GM19239 (cell line): Measurements from ENCODE around the gene FMO1.
A peak's percentile ranks its signal among the peaks of the same experiment; 100 is the strongest.
"Not testable (repeated sequence)": the region's sequence is repeated elsewhere in the genome, so short reads cannot be mapped to it uniquely, and the experiment has no call there.

Experiments
- DNase-seq: peaks from one replicate; pipeline ENCODE4 v3.0.0; 2011; ENCODE audit warnings: low spot score; ENCODE audit not compliant: insufficient read length
- FAIRE-seq: peaks from 2 replicates; lab custom pipeline; 2011; peaks lifted over from hg19 to GRCh38; lab: Jason Lieb, UNC

Gene FMO1

GRCh38 chr1:171277534-171277933 is 29.2 kb downstream of the FMO1 start:
- DNase-seq (no peak), FAIRE-seq (no peak)

- DNase-seq (no peak), FAIRE-seq (no peak)
These were observed 30.9 kb downstream of the FMO1 start for GRCh38 chr1:171279234-171279633.

DNA sequence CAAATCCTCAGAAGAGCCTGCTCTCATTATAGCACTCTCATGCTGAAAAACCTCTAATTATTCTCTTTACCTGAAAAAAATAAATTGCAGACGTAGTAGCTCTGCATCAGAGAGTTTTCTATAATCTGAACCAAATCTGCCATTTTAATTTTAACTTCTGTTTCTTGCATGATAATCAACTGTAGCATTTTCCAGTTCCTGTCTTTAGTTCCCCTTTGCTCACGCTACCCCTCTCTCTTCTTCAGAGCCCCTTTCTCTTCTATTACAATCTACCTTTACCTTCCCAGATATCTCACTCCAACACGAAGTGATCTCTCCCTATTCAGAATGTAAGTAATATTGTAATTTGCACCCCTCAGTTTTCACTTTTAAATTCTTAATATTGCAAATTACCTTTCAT is 31.4 kb downstream of the FMO1 start:
- no peak for FAIRE-seq
- no peak for DNase-seq

GRCh38 chr1:171280599-171280998 is 32.3 kb downstream of the FMO1 start:
- FAIRE-seq (no peak), DNase-seq (no peak)

GRCh38 chr1:171286032-171286705 is 37.9 kb downstream of the FMO1 start:
- DNase-seq (no peak), FAIRE-seq (peak; percentile 21)

- DNase-seq (no peak), FAIRE-seq (no peak)
These were observed 42.3 kb downstream of the FMO1 start for GRCh38 chr1:171290621-171291020.

DNA sequence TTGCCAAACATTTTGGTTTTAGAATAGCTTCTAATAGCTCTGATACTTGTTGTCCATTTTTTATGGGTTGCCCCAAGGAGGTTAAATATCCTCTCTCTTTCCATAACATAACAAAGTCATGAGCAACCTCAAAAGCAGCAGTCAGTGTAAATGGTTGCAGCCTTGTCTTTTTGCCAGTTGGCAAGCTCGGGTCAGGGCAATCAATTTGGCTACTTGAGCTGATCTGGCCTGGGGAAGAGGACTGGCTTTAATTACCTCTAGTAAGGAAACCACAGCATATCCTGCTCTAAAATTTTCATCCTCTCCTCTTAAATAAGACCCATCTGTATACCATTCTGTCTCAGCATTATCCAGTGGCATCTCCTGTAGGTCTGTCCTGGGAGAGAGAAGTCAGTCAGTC is 44.5 kb downstream of the FMO1 start:
- no peak for FAIRE-seq
- DNase-seq = no peak

DNA sequence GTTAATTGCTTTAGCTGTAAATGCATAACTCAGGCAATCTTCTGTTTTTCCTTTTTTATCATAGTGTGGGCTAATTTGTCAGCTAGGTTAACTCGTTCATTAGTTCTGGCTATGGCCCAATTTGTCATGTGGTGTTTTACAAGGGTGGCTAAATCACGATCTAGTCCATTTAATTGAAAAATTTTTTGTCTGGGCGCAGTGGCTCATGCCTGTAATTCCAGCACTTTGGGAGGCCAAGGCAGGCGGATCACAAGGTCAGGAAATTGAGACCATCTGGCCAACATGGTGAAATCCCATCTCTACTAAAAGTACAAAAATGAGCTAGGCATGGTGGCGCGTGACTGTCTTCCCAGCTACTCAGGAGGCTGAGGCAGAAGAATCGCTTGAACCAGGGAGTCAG is 47.1 kb downstream of the FMO1 start:
- DNase-seq, FAIRE-seq: not testable (repeated sequence)

- DNase-seq (no peak), FAIRE-seq (no peak)
These were observed 47.5 kb downstream of the FMO1 start for GRCh38 chr1:171295821-171296220.

DNA sequence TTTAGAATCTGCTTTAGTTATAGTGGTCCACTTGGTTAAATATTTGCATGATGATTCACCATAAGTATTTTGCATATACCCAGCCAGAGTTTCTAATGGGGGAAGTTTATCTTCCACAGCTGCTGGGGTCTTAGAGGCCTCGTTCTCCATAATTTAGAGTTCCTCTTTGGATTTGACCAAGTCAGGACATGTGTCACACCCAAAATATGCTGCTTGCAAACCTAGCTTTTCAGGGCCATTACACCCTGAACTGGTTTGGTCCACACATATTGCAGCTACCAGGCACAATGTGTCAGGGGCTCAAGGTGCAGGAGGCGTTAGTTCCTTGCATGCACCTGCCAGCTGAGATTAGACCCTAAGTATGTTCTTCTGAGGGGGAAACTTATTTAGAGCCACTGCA is 48.6 kb downstream of the FMO1 start:
- no peak for FAIRE-seq

GRCh38 chr1:171298696-171299095 is 50.4 kb downstream of the FMO1 start:
- DNase-seq (no peak), FAIRE-seq (no peak)

More for the DNA sequence above, 48.6 kb downstream of the FMO1 start:
- DNase-seq = no peak

DNA sequence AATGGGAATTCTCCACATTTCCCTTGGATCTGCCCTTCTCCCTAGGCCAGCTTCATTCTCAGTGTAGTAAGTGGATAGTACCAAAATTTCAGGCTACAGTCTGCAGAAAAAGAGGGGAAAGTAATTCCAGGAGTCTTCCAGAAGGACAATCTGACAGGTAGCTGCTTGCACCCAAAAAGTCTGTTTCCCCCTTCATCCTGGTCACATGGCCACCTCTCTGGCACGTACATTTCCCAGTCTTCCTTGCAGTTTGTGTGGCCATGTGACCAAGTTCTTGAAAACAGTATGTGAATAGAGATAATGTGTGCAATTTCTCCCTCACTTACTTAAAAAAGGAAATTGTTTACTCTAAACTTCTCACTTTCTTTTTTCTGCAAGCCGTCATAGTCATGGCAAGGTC is 51.0 kb downstream of the FMO1 start:
- DNase-seq = no peak
- no peak for FAIRE-seq

- FAIRE-seq (no peak), DNase-seq (no peak)
These were observed 52.1 kb downstream of the FMO1 start for GRCh38 chr1:171300401-171300800.

- FAIRE-seq (no peak), DNase-seq (no peak)
These were observed 62.4 kb downstream of the FMO1 start for GRCh38 chr1:171310661-171311087.

- no peak for FAIRE-seq
- no peak for DNase-seq
These were observed 63.7 kb downstream of the FMO1 start for GRCh38 chr1:171311771-171312558.

DNA sequence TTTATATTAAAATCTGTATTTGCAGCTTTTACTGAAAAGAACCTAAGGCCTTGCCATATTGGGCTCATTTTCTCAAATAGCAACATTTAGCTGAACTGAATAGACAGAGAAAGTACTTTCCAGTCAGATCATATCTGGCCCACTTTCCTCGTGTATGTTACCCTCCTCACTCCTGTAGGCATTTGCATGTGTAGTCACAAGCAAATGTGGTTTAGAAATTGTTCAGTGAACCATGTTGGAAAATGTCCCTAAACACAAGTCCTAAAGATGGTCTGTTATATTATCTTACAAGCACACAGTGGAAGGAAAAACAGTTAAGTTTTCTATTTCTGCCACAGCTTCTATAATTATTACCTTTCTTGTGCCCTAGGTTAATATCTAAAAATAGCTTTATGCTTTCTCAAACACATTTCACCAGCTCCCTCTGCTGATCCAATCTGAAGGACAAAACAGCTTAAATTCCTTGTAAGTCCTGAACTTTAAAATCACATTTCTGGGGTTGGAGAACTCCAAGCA is 65.1 kb downstream of the FMO1 start:
- peak; percentile 3 for DNase-seq
- no peak for FAIRE-seq

DNA sequence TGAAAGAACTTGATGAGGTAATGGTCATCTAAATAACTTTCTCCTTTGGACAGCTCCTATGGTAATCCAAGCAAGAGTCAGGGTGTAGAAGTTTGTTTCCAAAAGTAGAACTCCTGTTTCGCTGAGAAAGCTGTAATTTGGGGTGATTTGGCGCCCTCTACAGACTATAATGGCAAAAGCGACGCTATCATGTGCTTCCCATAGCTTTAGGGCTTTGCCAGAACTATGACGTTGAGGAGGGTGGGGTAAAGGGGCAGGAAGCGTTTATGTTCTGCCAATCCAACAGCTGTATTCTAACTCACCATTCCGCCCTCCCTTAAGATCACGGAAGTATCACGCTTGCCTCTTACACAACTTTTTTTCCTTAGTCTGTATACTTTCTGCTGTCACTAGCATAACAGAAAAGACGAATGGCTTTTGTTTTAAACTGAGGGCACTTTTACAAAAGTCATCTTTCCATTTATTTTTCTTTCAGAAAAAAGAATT is 65.6 kb downstream of the FMO1 start, which contains the start of gene FMO4:
Gene FMO4, plus strand, starts transcription at position 349 of the 486 bp plus-strand sequence. CDS start 5,643 bp downstream, outside the sequence.
- FAIRE-seq = peak; percentile 98

DNA sequence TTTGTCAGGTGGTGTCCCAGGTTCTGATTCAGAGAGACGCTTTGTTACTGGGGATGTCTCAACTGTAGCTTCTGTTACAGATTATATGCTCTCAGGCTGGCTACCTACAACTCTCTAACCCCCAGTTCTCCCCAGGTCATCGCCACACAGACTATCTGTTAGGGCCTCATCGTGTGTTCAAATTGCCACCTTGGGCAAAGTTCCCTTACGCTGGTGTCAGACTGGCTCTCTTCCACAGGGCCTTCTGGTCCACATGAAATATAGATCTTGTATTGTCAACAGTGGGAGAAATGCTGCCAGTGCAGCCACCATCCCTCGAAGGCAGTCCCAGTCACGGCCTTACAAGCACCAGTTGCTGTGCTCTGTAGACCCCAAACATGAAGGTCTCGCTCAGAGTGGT is 81.0 kb downstream of the FMO1 start:
- no peak for FAIRE-seq
- DNase-seq = no peak

More for the DNA sequence above, 65.6 kb downstream of the FMO1 start, which contains the start of gene FMO4:
- peak; percentile 76 for DNase-seq

- no peak for FAIRE-seq
- DNase-seq = no peak
These were observed 85.8 kb downstream of the FMO1 start for GRCh38 chr1:171334024-171334640.
